ENCODE measurements around the gene C20orf96.

Gene C20orf96

GRCh38 chr20:252801-253200 lies 37.7 kb downstream of the C20orf96 start:
- no peaks in the 10 kb centered on the region for H3K27me3 ChIP-seq (ENCODE audit: insufficient read depth, low read depth)
- H2AFZ ChIP-seq (ENCODE audit: low read depth) = no peak overlapping the region
- H3K36me3 ChIP-seq (ENCODE audit: insufficient read depth) = no peaks in the 10 kb centered on the region
- TF ChIP-seq, protein P1, sequence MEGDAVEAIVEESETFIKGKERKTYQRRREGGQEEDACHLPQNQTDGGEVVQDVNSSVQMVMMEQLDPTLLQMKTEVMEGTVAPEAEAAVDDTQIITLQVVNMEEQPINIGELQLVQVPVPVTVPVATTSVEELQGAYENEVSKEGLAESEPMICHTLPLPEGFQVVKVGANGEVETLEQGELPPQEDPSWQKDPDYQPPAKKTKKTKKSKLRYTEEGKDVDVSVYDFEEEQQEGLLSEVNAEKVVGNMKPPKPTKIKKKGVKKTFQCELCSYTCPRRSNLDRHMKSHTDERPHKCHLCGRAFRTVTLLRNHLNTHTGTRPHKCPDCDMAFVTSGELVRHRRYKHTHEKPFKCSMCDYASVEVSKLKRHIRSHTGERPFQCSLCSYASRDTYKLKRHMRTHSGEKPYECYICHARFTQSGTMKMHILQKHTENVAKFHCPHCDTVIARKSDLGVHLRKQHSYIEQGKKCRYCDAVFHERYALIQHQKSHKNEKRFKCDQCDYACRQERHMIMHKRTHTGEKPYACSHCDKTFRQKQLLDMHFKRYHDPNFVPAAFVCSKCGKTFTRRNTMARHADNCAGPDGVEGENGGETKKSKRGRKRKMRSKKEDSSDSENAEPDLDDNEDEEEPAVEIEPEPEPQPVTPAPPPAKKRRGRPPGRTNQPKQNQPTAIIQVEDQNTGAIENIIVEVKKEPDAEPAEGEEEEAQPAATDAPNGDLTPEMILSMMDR (conservative IDR thresholded peaks at IDR 0.05; ENCODE audit: low read depth, low read length) = no peak
- H4K20me1 ChIP-seq (ENCODE audit: insufficient read depth) = no peaks in the 10 kb centered on the region
- no peaks in the 10 kb centered on the region for H3K79me2 ChIP-seq (ENCODE audit: insufficient read depth, low read depth)
- no peaks in the 10 kb centered on the region for H3K4me1 ChIP-seq (ENCODE audit: low read depth, poor library complexity, severe bottlenecking)
- H3K4me3 ChIP-seq (IDR thresholded peaks at IDR 0.05; ENCODE audit: insufficient read depth, low read depth, low read length) = no peak overlapping the region
- no peak overlapping the region for H3K27ac ChIP-seq
- no peak overlapping the region for H3K9ac ChIP-seq
- no peak overlapping the region for H3K4me2 ChIP-seq

DNA sequence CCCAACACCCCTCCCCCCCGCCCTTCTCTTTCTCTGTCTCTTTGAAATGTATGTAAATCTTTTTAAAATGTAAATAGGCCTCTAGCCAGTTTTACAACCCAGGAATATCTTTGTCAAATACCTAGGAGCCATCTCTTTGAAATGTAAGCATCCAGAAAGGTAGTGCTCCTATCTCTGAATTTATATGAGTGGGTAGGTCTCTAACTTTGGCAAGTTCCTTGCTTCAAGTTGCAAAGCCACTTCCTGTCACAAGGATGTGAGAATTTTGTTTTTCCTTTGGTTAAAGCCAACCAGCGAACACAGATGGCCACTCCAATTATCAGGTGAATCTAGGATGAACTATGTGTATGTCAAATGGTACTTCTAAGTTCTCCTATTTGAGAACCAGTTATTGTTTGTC lies 39.2 kb downstream of the C20orf96 start:
- H3K27me3 ChIP-seq (ENCODE audit: insufficient read depth, low read depth) = no peaks in the 10 kb centered on the region
- H3K27ac ChIP-seq = no peak overlapping the region
- no peak overlapping the region for H2AFZ ChIP-seq (ENCODE audit: low read depth)
- no peak overlapping the region for H3K4me3 ChIP-seq (IDR thresholded peaks at IDR 0.05; ENCODE audit: insufficient read depth, low read depth, low read length)
- TF ChIP-seq, protein P1 (conservative IDR thresholded peaks at IDR 0.05; ENCODE audit: low read depth, low read length) = no peak
- no peaks in the 10 kb centered on the region for H3K79me2 ChIP-seq (ENCODE audit: insufficient read depth, low read depth)
- no peak overlapping the region for H3K9ac ChIP-seq
- no peak overlapping the region for H3K4me2 ChIP-seq
- H4K20me1 ChIP-seq (ENCODE audit: insufficient read depth) = no peaks in the 10 kb centered on the region
- no peaks in the 10 kb centered on the region for H3K36me3 ChIP-seq (ENCODE audit: insufficient read depth)
- no peaks in the 10 kb centered on the region for H3K4me1 ChIP-seq (ENCODE audit: low read depth, poor library complexity, severe bottlenecking)

DNA sequence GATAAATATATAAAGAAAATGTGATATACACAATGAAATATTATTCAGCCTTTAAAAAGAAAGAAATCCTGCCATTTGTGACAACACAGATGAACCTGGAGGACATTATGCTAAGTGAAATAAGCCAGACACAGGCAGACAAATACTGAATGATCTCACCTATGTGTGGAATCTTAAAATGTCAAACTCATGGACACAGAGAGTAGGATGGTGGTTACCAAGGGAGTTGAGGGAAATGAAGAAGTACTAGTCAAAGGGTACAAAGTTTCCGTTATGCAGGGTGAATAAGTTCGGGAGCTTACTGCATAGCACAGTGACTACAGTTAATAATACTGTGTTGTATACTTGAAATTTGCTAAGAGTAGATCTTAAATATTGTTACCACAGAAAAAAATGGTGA lies 47.6 kb downstream of the C20orf96 start:
- Histone ChIP-seq H3K27me3 (ENCODE audit: insufficient read depth, low read depth) (no peaks in the 10 kb centered on the region), H3K9ac (no peak overlapping the region), H2AFZ (ENCODE audit: low read depth) (no peak overlapping the region), H3K4me1 (ENCODE audit: low read depth, poor library complexity, severe bottlenecking) (no peaks in the 10 kb centered on the region), H3K4me3 (IDR thresholded peaks at IDR 0.05; ENCODE audit: insufficient read depth, low read depth, low read length) (no peak overlapping the region), H3K79me2 (ENCODE audit: insufficient read depth, low read depth) (no peaks in the 10 kb centered on the region), H3K4me2 (no peak overlapping the region), H3K36me3 (ENCODE audit: insufficient read depth) (no peaks in the 10 kb centered on the region), H3K27ac (no peak overlapping the region), H4K20me1 (ENCODE audit: insufficient read depth) (no peaks in the 10 kb centered on the region)
- TF ChIP-seq, protein P1 (conservative IDR thresholded peaks at IDR 0.05; ENCODE audit: low read depth, low read length) = no peak

- Histone ChIP-seq H3K9ac (no peak overlapping the region), H3K27me3 (ENCODE audit: insufficient read depth, low read depth) (no peaks in the 10 kb centered on the region), H3K36me3 (ENCODE audit: insufficient read depth) (no peaks in the 10 kb centered on the region), H3K79me2 (ENCODE audit: insufficient read depth, low read depth) (no peaks in the 10 kb centered on the region), H4K20me1 (ENCODE audit: insufficient read depth) (no peaks in the 10 kb centered on the region), H2AFZ (ENCODE audit: low read depth) (no peak overlapping the region), H3K4me3 (IDR thresholded peaks at IDR 0.05; ENCODE audit: insufficient read depth, low read depth, low read length) (no peak overlapping the region), H3K4me2 (no peak overlapping the region), H3K27ac (no peak overlapping the region), H3K4me1 (ENCODE audit: low read depth, poor library complexity, severe bottlenecking) (no peaks in the 10 kb centered on the region)
- TF ChIP-seq, protein P1 (conservative IDR thresholded peaks at IDR 0.05; ENCODE audit: low read depth, low read length) = no peak
These were observed 52.6 kb downstream of the C20orf96 start for GRCh38 chr20:237929-238328.
